Vagina (tissue), 2 donors: ENCODE results near the gene CCDC60.

Source experiments
- POLR2A ChIP-seq, 2 donors: fragments of 450-650 bp; IDR thresholded peaks; one replicate each; pipeline ENCODE4 v1.6.1; 2017; ENCODE audit warnings: antibody characterized with exemption in 2 of 2, mild to moderate bottlenecking in 2 of 2, moderate library complexity in 2 of 2
- TF ChIP-seq, protein P1 (sequence below), 3 experiments: fragments of 450-650 bp in 2 of 3; fragments of 200-600 bp in 1 of 3; sonication (generic) in 1 of 3; IDR thresholded peaks; one replicate each; pipeline ENCODE4 v1.5.1; 2017 to 2019; ENCODE audit warnings: antibody characterized with exemption in 3 of 3, mild to moderate bottlenecking in 2 of 3, moderate library complexity in 2 of 3

DNA sequence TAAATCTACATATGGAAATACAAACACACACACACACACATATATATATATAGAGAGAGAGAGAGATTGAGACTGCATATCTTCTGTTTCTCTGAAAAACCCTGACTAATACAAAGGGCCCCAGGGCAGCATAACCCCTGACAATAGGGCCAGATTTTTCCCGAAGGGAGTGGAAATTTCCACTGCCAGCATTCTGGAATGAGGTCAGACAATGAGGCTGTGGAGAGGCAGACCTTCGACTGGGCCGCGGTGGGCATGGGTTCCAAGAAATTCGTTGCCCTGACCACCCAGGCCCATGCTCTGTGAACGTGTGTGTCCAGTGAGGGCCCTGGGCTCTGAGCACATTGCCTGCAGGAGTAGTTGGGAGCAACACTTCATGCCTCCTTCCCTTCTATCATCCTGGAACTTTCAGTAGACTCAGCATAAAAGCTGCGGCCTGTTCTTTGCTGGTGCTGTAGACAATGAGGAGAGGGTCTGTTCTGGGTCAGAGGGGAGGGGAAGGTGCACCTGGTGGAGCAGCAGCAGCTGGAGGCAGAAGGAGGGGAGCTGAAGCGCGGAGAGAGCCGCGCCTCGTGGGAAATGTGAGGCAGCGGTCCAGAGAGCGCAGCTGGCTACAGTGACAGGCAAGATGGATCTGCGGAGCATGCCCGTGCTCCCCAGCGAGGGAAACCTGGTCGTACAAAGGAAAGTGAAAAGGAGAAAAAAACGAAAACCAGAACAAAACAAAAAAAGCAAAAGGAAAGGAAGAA is 25.6 kb upstream of the CCDC60 start:
- TF ChIP-seq, protein P1, sequence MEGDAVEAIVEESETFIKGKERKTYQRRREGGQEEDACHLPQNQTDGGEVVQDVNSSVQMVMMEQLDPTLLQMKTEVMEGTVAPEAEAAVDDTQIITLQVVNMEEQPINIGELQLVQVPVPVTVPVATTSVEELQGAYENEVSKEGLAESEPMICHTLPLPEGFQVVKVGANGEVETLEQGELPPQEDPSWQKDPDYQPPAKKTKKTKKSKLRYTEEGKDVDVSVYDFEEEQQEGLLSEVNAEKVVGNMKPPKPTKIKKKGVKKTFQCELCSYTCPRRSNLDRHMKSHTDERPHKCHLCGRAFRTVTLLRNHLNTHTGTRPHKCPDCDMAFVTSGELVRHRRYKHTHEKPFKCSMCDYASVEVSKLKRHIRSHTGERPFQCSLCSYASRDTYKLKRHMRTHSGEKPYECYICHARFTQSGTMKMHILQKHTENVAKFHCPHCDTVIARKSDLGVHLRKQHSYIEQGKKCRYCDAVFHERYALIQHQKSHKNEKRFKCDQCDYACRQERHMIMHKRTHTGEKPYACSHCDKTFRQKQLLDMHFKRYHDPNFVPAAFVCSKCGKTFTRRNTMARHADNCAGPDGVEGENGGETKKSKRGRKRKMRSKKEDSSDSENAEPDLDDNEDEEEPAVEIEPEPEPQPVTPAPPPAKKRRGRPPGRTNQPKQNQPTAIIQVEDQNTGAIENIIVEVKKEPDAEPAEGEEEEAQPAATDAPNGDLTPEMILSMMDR (IDR thresholded peaks at IDR 0.05) = no peak
- TF ChIP-seq POLR2A (IDR thresholded peaks at IDR 0.05) = no peak
